GM12801 (cell line): ENCODE results near the gene NUS1.

Source experiments
- TF ChIP-seq, protein P1 (sequence below): IDR thresholded peaks from one replicate; pipeline ENCODE4 v1.5.1; 2011; ENCODE audit warnings: control low read depth; ENCODE audit not compliant: insufficient read length; ENCODE audit errors: extremely low read depth

Gene NUS1

DNA sequence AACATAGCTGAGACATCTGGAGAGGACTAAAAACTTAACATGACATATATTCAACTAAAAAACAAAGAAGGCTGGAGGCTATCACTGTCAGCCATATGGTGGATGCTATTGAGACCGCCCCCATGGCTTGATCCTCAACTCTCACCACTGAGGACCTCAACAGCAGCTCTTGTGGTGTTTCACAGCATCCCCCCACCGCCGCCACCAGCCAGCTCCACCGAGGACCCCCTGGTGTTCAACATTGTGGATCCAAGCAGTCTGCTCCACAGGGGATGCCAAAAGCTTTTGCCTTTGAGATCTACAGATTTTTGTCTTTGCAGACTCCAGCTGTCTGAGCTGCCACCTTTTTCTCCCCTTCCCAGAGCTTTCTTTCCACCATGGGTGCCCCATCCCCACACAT, 64.6 kb downstream of the NUS1 start:
- TF ChIP-seq, protein P1, sequence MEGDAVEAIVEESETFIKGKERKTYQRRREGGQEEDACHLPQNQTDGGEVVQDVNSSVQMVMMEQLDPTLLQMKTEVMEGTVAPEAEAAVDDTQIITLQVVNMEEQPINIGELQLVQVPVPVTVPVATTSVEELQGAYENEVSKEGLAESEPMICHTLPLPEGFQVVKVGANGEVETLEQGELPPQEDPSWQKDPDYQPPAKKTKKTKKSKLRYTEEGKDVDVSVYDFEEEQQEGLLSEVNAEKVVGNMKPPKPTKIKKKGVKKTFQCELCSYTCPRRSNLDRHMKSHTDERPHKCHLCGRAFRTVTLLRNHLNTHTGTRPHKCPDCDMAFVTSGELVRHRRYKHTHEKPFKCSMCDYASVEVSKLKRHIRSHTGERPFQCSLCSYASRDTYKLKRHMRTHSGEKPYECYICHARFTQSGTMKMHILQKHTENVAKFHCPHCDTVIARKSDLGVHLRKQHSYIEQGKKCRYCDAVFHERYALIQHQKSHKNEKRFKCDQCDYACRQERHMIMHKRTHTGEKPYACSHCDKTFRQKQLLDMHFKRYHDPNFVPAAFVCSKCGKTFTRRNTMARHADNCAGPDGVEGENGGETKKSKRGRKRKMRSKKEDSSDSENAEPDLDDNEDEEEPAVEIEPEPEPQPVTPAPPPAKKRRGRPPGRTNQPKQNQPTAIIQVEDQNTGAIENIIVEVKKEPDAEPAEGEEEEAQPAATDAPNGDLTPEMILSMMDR = no peak

DNA sequence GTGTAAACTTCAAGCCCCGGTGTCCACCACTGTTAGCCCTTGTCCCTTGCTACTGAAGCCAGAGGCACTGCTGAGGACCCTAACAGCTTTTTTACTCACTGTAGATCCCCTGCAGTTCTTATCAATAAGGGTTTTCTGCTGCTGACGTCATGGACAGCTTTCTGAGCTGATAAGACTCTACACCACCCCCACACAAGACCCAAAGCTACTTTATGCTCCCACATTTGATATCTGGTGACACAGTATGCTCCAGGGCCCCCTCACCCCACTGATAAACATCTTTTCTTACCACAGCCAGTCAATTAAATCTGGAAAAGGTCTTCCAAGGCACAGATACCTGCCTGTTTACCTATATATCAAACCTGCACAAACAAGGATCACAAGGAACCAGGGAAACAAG, 65.3 kb downstream of the NUS1 start:
- TF ChIP-seq, protein P1 = no peak
